ENCODE data around the gene REP15. TPM values are rescaled to one million over a fixed set of nuclear protein-coding genes. Genes with fewer than 3 reads are reported as not detected.
"Not testable (repeated sequence)": the region's sequence is repeated elsewhere in the genome, so short reads cannot be mapped to it uniquely, and the experiment has no call there.

REP15 gene
- total RNA-seq (0.35 and 0.57 TPM in 2 replicates), polyA plus RNA-seq (not detected in 2 replicates)

GRCh38 chr12:27696293-27696652, at the start of gene REP15:
REP15 (plus strand) TSS chr12:27696447; CDS start chr12:27696563, 116 bp downstream.
- Histone ChIP-seq H3K27me3 (no peaks in the 10 kb centered on the region), H3K4me3 (no peak within 1 kb of the TSS), H3K9me3 (ENCODE audit: low read depth) (no peaks in the 10 kb centered on the region), H3K27ac (peak within 1 kb of the TSS; percentile 30), H3K36me3 (peaks cover 4% of the 10 kb centered on the region), H3K4me1 (ENCODE audit: low read depth) (no peaks in the 10 kb centered on the region)
- no peak for TF ChIP-seq CTCF (IDR thresholded peaks at IDR 0.05; ENCODE audit: low read depth, low read length)
- no peak for DNase-seq (ENCODE audit: low read depth in 1 of 2, low spot score in 1 of 2)

- H3K4me1 ChIP-seq (ENCODE audit: low read depth), result no peaks in the 10 kb centered on the region
- no peak overlapping the region for H3K4me3 ChIP-seq
- no peak for TF ChIP-seq CTCF (IDR thresholded peaks at IDR 0.05; ENCODE audit: low read depth, low read length)
- no peaks in the 10 kb centered on the region for H3K36me3 ChIP-seq
- DNase-seq (ENCODE audit: low read depth in 1 of 2, low spot score in 1 of 2), result no peak
- no peaks in the 10 kb centered on the region for H3K27me3 ChIP-seq
- H3K9me3 ChIP-seq (ENCODE audit: low read depth), result no peaks in the 10 kb centered on the region
- no peak overlapping the region for H3K27ac ChIP-seq
Measured at GRCh38 chr12:27650011-27650410, 46.2 kb upstream of the REP15 start.

GRCh38 chr12:27651201-27651600, 45.0 kb upstream of the REP15 start:
- Histone ChIP-seq H3K4me1 (ENCODE audit: low read depth) (no peaks in the 10 kb centered on the region), H3K9me3 (ENCODE audit: low read depth) (no peaks in the 10 kb centered on the region), H3K27me3 (no peaks in the 10 kb centered on the region), H3K27ac (no peak overlapping the region), H3K4me3 (no peak overlapping the region), H3K36me3 (no peaks in the 10 kb centered on the region)
- DNase-seq (ENCODE audit: low read depth in 1 of 2, low spot score in 1 of 2), result no peak
- no peak for TF ChIP-seq CTCF (IDR thresholded peaks at IDR 0.05; ENCODE audit: low read depth, low read length)

GRCh38 chr12:27652174-27652763, 44.0 kb upstream of the REP15 start:
- Histone ChIP-seq H3K27ac (no peak overlapping the region), H3K4me1 (ENCODE audit: low read depth) (no peaks in the 10 kb centered on the region), H3K9me3 (ENCODE audit: low read depth) (no peaks in the 10 kb centered on the region), H3K4me3 (no peak overlapping the region), H3K27me3 (no peaks in the 10 kb centered on the region), H3K36me3 (no peaks in the 10 kb centered on the region)
- peak; percentile 86 for TF ChIP-seq CTCF (IDR thresholded peaks at IDR 0.05; ENCODE audit: low read depth, low read length)
- peak; percentile 90 for DNase-seq (ENCODE audit: low read depth in 1 of 2, low spot score in 1 of 2)

- H3K4me3 ChIP-seq, result no peak overlapping the region
- H3K27me3 ChIP-seq, result no peaks in the 10 kb centered on the region
- H3K27ac ChIP-seq, result no peak overlapping the region
- no peaks in the 10 kb centered on the region for H3K9me3 ChIP-seq (ENCODE audit: low read depth)
- no peaks in the 10 kb centered on the region for H3K4me1 ChIP-seq (ENCODE audit: low read depth)
- no peak for DNase-seq (ENCODE audit: low read depth in 1 of 2, low spot score in 1 of 2)
- no peaks in the 10 kb centered on the region for H3K36me3 ChIP-seq
- TF ChIP-seq CTCF (IDR thresholded peaks at IDR 0.05; ENCODE audit: low read depth, low read length), result no peak
Measured at GRCh38 chr12:27653661-27654060, 42.6 kb upstream of the REP15 start.

- not testable (repeated sequence) for H3K4me1 ChIP-seq (ENCODE audit: low read depth); H3K36me3 ChIP-seq; DNase-seq (ENCODE audit: low read depth in 1 of 2, low spot score in 1 of 2); H3K27me3 ChIP-seq; H3K27ac ChIP-seq; H3K4me3 ChIP-seq; H3K9me3 ChIP-seq (ENCODE audit: low read depth)
Measured at GRCh38 chr12:27655476-27655875, 40.8 kb upstream of the REP15 start.

Measured in cardiac muscle cell (in vitro differentiated cells and primary cell).